ENCODE results near the gene ABRACL.
"Not testable (repeated sequence)": the region's sequence is repeated elsewhere in the genome, so short reads cannot be mapped to it uniquely, and the experiment has no call there.

ABRACL gene, protein sequence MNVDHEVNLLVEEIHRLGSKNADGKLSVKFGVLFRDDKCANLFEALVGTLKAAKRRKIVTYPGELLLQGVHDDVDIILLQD

DNA sequence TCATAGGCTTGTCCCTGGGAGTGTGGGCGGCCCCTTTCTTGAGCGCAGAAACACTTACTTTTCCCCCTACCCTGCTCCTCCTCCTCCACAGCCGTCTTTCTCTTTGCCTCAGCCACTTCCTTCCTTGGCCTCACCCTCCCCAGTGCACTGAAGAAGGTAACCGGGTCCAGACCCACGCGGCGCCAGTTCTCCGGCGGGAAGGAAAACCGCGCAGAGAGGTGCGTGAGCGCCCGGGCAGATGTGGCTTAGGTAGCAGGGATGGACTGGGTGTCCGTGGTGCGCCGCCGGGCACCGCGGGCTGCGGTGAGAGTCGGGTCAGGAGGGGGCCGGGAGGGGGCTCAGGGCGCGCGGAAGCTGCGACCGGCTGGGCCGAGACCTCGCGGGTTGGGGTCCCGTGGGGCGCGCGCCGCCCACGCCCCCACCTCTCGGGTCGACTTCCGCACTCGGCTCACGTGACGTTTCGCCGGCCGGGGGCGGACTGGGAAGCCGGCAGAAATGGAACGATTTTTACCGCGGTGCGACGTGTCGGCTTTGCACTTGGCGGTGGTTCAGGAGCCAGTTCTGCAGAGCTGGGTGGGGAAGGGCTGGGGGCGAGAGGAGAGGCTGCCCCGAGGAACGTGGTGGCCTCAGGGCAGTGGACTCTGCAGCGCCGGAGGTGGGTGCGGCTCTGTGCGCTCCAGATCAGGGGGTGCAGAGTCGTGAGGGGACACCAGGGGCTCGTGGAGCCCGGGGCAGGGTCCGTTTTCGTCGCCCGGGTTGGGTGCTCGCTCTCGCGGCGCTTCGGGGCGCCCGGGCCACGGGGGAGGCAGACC, at the start of gene ABRACL:
TSS of gene ABRACL (plus strand) at position 88 of the 812 bp plus-strand sequence. CDS start 5,416 bp downstream, outside the sequence.
- DNase-seq = peak; percentile 52 to 62

DNA sequence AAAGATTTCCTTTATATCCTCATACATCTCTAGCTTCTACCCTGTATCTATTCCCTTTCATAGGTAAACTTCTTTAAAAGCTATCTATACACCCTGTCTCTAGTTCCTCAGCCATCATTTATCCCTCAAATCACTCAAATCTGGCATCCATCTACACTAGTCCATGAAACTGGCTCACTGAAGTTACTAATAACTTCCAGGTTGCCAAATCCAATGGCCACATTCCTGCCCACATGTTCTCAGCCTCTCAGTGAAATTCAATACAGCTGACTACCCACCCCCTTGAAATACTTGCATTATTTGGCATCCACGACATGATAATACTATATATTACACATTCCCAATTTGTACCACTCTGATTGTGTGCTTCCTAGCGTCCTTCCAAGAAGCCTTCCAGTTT, 49.2 kb upstream of the ABRACL start:
- DNase-seq = no peak

DNA sequence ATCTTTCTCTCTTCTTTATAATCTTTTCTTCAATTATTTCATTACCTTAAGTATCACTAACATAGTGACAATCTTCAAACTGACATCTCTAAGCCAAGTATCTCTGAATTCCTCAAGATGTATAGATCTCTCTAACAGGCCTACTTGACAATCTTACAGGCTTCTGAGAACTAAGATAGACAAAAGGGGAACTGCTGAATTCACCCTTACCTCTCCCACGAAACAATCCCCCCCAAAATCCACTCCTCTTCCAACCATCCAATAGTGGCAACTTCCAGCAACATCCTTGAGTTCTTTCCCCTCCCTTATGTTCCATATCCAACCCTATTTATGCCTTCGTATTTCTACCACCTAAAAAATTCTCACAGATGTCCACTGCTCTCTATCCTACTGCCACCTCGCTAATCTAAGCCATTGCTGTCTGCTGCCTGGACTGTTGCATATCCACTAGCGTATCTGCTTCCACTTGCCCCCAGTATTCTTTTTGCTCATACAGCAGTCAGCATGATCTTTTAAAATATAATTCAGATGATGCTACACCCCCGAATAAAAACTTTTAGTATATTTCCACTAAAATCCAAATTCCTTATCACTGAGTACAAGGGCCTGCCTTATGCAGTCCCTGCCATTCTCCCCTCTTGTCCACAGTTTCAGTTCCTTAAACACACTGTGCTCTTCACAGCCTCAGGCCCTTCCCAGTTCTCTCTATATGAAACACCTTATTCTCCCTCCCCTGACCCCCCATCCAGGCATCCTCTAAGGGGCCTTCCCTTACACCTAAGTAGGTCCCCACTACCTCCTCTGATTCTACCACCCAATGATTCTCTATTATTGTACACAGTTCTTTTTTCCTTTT, 48.5 kb upstream of the ABRACL start:
- peak in 1 of 2 donors; percentile 29 for DNase-seq

DNA sequence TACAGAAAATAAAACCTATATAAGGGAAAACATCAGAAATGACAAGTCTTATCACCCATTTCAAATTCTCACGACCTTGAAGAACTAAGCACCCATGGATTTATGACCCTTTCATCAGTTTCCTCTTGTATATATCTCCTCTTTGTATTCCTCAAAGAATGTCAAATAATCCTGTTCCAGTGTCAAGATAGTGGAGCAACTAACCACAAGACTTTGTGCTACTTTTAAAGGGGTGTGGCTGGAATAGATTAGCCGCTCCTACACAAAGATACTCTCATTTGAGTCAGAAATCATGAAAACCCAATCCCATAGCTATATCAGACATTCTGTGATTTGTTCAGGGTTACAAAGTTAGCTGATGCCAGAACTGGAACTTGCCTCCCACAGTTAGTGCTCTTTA, 47.1 kb upstream of the ABRACL start:
- no peak for DNase-seq

DNA sequence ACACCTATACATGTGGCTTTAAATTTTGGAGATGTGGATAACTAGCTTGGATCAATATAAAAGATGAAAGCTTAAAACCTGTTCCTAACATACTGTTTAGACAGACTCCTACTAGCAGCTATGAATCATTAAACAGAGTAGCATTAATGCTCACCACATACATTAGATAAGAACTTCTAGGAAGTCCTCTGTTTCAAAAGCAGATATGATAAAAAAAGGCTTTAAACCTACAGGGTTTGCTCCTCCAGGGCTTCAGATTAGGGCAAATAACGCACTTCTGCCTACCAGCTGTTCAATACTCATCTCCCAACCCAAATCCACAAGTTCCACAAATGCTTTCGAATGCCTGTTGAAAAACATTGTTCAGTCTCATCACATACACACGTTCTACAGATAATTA, 42.0 kb upstream of the ABRACL start:
- peak; percentile 21 to 29 for DNase-seq

DNA sequence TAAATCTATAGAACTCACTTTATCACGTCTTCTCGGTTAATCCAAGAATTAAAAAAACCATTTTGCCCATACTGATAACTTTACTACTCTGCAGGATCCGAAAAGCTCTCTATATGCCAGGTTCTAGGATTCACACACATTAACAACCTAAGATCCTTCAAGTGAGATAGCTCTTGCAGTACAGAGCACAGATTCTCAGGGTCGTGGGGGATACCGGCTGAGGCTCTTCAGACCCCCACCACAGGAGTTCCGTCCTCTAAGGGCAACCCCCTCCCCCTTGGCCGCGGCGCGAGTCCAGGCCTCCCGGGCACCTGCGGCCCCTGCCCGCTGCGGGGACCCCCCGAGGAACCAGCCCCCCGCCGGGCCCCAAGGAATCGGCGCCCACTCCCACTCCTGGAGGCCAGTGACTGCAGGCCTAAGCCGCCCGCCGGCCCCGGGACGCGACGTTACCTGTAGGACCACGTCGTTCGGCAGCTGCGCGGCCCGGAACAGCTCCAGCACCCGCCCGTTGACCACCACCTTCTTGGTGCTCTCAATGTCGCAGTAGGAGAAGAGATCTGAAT, 41.4 kb upstream of the ABRACL start:
- DNase-seq = no peak

DNA sequence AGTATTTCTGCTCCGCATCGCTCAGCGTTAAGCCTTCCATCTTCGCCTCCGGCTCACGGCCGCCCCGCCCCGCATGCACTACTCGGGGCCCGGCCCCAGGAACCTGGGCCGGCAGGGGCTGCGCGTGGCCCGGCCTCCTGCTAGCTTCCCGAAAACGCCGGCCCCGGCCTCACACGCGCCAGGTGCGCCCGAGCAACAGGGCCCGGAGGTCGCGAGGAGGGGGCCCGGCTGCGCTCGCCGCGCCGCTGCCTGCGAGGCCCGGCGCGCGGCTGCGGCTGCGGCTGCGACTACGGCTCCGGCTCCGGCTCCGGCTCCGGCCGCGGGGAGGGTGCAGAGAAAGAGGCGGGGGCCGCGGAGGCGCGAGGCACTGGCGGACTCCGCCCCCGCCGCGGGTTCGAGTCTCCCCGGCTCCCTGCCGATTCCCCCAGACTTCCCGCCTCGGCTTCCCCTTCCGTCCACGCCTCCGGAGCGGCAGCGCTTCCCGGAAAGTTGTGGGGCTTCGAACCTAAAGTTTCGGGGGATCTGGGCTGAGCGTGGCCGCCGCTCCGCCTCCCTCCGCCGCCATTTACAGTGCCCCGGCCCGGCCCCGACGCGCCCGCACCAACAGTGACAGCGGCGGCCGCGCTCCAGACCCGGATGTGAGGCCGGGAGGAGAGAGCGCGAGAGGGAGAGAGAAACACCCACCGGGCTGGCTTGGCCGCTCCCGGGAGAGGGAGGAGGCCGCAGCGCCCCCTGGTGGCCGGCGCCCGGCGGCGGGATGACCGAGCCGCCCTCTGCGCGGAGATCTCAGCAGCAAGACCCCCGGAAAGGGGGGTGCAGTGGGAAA, 40.7 kb upstream of the ABRACL start, which contains the start of gene REPS1:
TSS of gene REPS1 (minus strand) at position 611 of the 826 bp plus-strand sequence. CDS start at position 40, 571 bp downstream.
- DNase-seq = peak; percentile 82 to 92

DNA sequence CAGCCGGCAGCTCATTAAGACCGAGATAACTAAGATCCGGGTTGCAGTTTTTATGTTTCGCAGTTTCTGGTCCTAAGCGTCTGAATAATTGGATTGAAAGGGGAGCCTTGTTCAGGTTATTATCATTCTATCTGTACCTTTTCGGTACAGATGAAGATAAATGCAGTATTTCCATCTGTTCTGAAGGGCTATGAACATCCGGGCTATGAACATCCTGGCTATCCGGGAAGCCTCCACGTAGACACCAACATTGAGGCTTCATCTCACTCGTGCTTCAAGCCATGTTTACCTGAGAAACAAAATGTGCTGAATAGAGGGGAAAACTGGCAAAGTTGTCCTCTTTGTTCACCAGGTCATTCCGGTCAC, 40.1 kb upstream of the ABRACL start:
- DNase-seq = no peak

DNA sequence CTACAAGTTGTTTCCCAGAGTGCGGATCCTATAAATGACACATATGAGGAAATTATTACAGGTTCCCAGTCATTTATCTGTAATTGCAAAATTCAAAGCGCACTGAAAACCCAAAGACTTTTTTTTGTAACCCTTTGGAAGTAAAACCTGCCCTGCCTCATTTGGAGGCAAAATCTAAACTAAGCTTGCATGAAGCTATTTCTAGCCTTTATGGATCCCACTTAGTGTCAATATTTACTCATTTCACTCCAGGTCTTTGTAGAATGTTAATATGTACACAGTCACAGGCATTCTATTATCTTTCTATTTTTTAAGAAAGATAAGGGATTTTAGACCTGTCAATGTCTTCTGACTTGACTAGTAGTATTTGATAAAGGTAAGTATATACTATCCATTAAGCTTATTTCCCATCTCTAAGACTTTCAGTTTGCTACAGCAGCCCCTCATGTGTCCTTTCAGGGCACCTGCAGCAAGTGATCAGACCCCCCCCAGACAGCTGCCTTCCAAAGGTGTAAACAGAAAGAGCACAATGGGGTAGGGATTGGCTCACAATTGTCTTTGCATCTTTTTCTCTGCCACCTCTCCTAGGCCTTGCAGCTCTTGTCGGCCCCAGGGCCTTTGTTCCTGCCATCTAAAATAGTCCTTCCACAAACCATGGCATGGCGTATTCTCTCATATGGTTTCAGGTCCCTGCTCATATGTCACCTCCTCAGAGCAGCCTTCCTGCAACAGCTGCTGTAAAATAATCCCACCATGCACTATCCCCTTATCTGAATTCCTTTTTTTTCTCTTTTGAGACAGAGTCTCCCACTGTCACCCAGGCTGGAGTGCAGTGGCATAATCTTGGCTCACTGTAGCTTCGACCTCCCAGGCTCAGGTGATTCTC, 39.2 kb upstream of the ABRACL start:
- DNase-seq = no peak

DNA sequence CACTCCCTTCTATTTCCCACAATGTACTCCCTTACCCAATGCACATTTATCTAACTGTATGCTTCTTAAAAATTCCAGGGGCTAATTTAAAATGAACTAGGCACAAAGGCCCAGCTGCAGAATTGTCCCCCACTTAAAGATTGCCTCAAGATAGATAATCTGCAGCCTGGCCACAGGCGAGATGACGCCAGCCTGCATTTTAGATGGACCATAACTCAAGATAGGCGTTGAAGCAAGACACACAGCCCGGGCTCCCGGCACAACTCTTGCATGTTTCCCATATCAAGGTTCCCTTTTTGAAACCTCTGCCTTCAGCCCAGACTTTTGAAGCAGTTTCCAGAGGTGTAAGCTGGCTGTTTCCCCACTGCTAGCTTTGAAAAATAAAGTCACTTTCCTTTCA, 37.3 kb upstream of the ABRACL start:
- no peak for DNase-seq

DNA sequence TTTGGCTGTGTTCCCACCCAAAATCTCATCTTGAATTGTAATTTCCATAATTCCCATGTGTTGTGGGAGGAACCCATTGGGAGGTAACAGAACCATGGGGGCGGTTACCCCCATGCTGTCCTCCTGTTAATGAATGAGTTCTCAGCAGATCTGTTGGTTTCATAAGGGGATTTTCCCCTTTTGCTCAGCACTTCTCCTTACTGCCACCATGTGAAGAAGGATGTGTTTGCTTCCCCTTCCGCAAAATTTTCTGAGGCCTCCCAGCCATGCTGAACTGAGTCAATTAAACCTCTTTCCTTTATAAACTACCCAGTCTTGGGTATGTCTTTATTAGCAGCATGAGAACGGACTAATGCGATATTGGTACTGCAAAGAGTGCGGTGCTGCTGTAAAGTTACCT, 35.6 kb upstream of the ABRACL start:
- peak; percentile 67 to 83 for DNase-seq

DNA sequence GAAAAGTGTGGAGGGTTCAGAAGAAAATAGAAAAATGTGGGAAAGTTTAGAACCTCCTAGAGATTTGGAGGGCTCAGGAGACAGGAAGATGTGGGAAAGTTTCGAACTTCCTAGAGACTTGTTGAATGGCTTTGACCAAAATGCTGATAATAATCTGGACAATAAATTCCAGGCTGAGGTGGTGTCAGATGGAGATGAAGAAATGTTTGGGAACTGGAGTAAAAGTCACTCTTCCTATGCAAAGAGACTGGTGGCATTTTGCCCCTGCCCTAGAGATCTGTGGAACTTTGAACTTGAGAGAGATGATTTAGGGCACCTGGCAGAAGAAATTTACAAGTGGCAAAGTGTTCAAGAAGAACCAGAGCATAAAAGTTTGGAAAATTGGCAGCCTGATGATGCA, 35.1 kb upstream of the ABRACL start:
- DNase-seq = not testable (repeated sequence)

DNA sequence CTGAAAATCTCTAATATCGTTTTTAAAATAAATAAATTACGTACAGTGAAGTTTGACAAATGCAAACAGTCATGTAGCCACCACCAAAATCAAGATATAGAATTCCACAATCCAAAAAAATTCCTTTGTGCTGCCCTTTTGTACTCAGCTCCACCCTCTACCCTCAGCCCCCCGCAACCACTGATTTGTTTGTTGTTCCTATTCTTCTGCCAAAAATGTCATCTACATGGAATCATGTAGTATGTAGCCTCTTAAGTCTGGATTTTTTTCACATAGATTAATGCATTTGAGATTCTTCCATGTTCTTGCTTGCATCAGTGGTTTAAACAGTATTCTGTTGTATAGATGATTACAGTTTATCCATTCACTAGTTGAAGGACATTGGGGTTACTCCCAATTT, 32.0 kb upstream of the ABRACL start:
- no peak for DNase-seq

DNA sequence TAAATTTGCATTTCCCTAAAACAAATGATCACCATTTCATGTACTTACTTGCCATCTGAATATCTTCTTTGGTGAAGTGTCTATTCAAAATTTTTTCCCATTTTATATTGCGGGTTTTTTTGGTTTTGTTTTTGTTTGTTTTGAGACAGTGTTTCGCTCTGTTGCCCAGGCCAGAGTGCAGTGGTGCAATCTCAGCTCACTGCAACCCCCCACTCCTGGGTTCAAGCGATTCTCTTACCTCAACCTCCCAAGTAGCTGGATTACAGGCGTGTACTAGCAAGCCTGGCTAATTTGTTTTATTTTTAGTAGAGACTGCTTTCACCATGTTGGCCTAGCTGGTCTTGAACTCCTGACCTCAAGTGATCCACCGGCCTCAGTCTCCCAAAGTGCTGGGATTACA, 31.4 kb upstream of the ABRACL start:
- DNase-seq = no peak

DNA sequence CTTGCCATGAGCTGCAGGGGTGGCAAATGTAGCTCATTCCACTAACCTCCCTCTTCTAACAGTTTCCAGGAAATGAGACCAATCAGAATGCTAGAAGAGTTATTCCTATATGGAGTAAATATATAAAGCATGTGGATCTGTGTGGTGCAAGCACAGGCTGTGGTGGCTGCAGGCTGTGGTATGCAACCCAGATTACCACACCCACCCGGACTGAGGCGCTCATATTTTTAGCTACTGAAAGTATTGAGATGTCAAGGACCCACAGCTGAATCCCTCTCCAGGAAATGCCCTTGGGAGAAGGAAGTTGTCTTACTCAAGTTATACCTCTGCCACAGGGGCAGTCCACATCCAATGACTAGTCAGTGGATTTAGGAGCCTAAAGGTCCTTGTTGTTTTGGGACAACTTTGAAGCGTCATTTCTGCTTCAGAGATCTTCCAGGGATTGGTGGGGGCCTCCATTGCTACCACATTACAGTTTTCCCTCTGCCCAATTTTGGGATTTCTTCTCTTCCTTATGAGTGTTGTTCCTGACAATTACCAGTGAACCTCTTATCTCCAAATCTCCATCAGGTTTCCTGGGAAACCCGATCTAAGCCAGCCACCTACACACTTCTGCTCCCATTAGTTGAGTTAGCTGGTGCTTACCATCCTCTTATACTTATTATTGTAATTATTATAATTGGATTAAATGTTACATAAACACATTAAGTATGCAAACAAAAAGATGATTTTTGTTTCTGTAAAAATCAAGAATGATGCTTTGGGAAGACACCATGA, 28.4 kb upstream of the ABRACL start:
- peak in 1 of 2 donors; percentile 43 for DNase-seq

DNA sequence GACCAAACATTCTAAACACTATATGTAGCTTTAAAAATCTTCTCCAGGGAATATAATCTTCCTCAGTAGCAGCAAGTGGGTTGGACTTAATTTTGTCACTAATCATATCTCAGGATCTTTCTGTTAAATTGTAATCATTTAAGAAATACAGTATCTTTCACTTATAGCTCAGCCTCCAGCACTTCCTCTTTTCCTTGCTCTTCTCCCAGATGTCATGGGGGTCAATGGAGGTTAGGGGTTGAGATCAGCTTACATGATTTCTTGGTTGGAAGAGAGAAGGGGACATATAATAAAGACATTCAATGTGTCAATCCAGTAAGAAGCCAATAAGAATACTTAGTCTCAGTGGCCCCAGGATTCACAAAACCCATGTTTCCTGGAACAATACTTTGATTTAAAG, 24.8 kb upstream of the ABRACL start:
- peak in 1 of 2 donors; percentile 31 for DNase-seq

DNA sequence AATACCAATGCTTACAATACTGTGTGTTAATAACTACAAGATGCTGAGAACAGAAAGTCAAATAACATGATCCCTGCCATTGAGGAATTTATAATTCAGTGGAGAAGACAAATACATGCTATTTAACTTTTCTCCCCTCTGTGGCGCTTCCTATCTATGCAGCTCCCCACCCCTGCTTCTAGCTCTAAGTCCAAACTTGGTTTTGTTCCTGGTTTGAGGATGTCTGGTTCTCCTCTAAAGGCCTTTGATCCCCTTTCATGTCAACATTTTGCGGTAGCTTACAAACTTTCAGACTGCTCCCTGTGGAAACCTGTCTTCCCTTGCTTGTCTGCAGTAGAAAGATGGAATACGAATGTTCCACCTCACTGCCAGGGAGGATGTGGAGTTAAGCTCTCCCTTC, 22.1 kb upstream of the ABRACL start:
- DNase-seq = no peak

DNA sequence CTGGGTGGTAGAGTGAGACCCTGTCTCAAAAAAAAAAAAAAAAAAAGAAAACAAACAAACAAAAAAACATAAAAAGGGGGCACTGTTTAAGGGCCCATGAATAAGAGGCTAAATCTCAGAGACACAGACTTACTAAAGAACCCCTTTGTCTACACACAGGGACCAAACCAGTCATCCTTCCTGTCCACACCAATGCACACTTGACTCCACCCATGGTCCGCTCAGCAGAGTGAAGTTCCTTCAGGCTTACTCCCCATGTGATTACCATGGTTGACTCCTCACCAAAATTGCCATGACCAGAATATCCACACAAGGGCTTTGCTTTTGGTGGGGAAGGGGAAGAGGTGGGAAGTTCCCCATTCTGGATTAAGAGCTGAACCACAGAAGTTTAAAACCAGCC, 21.1 kb upstream of the ABRACL start:
- no peak for DNase-seq

DNA sequence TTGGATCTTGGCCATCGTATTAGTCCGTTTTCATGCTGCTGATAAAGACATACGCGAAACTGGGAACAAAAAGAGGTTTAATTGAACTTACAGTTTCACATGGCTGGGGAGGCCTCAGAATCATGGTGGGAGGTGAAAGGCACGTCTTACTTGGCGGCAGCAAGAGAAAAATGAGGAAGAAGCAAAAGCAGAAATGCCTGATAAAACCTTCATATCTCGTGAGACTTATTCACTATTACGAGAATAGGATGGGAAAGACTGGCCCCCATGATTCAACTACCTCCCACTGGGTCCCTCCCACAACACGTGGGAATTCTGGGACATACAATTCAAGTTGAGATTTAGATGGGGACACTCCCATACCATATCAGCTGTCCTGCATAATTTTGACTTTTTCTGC, 20.4 kb upstream of the ABRACL start:
- DNase-seq = peak in 1 of 2 donors; percentile 40

DNA sequence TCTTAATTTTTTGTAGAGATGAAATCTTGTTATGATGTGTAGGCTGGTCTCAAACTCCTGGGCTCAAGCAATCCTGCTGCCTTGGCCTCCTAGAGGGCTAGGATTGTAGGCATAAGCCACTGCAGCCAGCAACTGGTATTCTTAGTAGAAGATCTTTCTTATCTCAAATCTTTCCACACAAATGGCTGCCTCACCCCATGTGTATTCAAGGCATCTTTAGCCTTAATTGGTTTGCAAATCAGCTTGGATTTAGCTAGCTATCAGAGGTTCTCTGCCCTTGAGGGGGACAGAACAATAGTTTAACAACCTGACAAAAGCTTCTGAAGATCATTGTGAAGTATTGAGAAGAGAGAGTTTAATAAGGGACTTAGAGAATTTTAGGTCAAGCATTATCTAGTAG, 17.9 kb upstream of the ABRACL start:
- DNase-seq = no peak

DNA sequence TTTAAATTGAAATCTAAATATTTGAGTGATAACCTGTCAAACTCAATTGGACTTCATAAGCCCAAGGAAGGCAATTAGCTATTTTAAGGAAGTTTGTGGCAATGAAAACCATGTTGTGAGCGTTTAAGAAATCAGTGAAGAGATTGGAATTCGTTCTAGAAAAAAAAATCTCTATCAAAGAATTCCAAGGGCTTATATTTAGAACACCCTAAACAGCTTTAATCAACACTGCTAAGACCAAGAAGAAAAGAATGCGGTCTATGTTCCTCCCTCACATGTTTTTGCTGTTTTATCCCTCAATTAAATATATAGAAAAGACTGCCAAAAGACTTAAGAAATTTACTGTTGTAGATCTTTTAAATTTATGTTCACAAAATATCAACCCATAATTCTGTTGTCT, 16.6 kb upstream of the ABRACL start:
- DNase-seq = no peak
